HG03196 (cell line): Measurements from ENCODE around the gene FAIM.
A peak's percentile ranks its signal among the peaks of the same experiment; 100 is the strongest.
"Not testable (repeated sequence)": the region's sequence is repeated elsewhere in the genome, so short reads cannot be mapped to it uniquely, and the experiment has no call there.

ENCODE experiments used
- ATAC-seq: cut with Tn5 transposase; IDR thresholded peaks from one replicate; pipeline ENCODE4 v1.9.1; 2021; ENCODE audit not compliant: unreplicated experiment

FAIM gene, protein sequence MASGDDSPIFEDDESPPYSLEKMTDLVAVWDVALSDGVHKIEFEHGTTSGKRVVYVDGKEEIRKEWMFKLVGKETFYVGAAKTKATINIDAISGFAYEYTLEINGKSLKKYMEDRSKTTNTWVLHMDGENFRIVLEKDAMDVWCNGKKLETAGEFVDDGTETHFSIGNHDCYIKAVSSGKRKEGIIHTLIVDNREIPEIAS

DNA sequence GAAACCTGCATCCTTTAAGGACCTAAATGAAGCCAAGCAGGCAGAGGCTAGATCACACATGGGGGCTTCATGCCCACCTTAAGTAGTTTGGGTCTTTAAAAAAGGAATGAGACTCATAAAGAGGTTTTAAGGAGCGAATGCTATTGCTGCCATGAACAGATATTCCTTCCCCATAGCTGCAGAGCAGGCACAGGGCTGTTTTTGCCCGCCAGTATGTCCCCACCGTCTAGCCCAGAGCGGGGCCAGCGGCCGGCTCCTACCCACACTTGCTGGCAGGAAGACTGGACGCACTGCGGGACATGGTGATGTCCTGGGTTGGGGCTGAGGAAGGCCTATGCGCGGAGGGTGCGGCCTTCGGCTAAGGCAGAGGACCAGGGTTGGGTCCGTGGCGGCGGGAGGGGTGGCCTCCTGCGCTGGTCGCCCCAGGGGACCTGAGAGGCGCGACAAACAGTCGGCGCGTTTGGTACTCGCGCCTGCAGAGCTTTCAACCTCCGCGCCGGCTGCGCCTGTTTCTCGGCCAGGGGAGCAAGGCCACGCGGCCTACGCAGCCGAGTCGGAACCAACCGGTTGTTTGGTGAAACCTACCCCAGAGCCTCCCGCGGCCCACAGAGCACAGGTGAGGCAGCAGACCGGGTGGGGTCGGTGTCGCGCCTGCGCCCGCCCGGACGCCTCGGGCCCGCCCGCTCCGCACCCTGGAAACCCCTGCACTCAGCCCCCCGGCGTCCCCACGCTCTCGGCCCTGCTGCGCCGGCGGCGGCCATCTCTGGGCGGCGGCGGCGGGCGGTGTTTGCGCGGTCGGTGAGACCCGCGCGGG lies at the start of gene FAIM:
Gene FAIM (plus strand): TSS at position 450 of the 814 bp plus-strand sequence. CDS start 10,956 bp downstream, outside the sequence.
- peak; percentile 61 for ATAC-seq

- no peak for ATAC-seq
These were observed 49.4 kb upstream of the FAIM start for GRCh38 chr3:138559134-138559533.

- no peak for ATAC-seq
These were observed 48.1 kb upstream of the FAIM start for GRCh38 chr3:138560501-138560900.

GRCh38 chr3:138562902-138563301 lies 45.7 kb upstream of the FAIM start:
- not testable (repeated sequence) for ATAC-seq

- ATAC-seq = not testable (repeated sequence)
These were observed 42.3 kb upstream of the FAIM start for GRCh38 chr3:138566293-138566692.

GRCh38 chr3:138567403-138567802 lies 41.2 kb upstream of the FAIM start:
- no peak for ATAC-seq

DNA sequence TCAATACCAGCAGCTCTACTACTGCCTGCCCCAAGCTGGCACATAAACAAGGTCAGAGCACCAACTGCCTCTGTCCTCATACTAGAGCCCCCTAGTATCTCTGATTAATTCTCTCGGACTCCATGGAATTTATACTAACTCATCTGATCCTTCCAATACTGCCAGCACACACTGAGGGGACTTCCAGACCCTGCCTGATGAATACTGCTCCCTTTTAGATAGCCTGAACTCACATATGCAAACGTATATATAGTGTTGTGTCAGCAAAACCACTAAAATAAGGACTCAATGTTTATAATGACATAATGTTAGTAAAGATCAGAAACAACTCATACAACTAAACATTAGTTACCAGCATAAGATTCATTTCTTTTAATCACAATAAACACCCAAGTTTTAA lies 39.5 kb upstream of the FAIM start:
- no peak for ATAC-seq

GRCh38 chr3:138569624-138570023 lies 38.9 kb upstream of the FAIM start:
- not testable (repeated sequence) for ATAC-seq

- no peak for ATAC-seq
These were observed 35.4 kb upstream of the FAIM start for GRCh38 chr3:138573138-138573537.

DNA sequence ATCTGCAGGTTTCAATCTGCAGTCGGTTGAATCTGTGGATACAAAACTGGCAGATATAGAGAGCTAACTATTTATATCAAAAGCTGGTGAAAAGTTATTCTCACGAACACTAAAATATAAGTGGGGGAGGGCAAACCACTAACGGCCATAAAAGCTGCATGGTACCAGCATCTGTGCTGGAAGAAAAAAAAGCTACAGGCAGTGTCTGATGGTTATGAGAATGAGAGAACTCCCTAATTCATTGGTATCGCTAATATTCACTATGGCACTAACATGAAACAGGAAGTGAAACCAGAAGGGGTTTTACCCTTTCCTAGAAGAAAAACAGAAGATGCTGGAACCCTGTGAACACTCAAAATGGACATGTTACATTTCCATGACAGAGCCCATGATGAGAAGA lies 30.4 kb upstream of the FAIM start:
- peak; percentile 87 for ATAC-seq

GRCh38 chr3:138578961-138579574 lies 29.5 kb upstream of the FAIM start:
- ATAC-seq = no peak

DNA sequence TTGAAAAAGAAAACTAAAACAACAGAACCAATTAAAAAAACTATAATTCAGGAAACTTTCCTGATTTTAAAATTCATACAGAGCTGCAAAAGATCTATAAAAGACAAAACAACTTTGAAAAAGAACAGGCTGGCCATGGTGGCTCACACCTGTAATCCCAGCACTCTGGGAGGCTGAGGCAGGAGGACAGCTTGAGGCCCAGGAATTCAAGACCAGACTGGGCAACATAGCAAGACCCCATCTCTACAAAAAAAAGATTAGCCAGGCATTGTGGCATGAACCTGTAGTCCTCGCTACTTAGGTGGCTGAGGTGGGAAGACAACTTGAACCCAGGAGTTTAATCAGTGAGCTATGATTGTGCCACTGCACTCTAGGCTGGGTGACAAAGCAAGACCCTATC lies 21.2 kb upstream of the FAIM start:
- no peak for ATAC-seq

- no peak for ATAC-seq
These were observed 20.1 kb upstream of the FAIM start for GRCh38 chr3:138588445-138588844.

DNA sequence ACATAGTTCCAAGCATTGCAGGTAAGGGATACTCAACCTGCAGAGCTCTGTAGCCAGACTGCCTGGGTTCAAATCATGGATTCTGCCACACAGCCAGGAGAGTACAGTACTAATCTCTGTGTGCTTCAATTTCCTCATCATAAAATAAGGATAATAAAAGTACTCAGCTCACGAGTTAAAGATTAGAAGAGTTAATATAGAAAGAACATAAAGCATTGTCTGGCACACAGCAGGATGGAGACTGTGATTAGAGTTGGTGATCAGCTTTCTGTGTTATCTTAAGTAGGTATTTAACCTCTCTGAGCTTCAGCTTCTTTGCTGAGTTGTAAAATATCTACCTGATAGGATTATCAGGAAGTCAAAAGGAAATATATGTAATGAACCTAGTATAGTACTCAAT lies 17.2 kb upstream of the FAIM start:
- no peak for ATAC-seq

DNA sequence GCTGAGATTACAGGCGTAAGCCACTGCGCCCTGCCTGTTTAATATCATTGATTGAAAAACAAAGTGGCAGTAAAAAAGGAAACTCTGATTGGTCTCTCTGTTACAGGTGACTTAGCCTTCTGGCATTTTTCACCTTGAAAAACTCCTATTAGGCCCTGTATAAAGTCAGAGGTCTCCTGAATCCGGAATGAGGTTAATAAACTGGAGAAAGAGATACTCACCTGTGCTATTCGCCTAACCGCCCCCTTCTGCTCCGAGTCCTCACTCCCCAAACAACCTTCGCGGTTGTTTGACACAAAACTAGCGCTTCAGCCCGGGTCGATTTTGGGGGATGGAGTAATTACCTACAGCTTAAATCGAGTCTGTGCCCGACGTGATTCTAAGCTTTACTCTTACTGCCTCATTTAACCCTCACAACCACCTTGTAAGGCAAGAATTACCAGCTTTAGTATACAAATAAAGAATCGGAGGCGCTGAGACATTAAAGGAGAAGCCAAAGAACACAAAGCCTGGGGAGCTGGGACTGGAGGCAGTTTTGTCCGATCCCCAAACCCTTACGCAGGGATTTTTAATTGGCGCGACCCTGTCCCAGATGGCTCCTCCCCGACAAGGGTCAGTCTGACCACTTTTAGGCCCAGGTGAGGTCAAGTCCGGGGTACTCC lies 15.0 kb upstream of the FAIM start:
- ATAC-seq = no peak

- ATAC-seq = peak; percentile 87
These were observed 14.2 kb upstream of the FAIM start, which contains the start of gene CEP70 for GRCh38 chr3:138594150-138594934. Gene CEP70, minus strand, starts transcription at chr3:138594260. Its CDS starts 21,333 bp downstream, at chr3:138572927.

DNA sequence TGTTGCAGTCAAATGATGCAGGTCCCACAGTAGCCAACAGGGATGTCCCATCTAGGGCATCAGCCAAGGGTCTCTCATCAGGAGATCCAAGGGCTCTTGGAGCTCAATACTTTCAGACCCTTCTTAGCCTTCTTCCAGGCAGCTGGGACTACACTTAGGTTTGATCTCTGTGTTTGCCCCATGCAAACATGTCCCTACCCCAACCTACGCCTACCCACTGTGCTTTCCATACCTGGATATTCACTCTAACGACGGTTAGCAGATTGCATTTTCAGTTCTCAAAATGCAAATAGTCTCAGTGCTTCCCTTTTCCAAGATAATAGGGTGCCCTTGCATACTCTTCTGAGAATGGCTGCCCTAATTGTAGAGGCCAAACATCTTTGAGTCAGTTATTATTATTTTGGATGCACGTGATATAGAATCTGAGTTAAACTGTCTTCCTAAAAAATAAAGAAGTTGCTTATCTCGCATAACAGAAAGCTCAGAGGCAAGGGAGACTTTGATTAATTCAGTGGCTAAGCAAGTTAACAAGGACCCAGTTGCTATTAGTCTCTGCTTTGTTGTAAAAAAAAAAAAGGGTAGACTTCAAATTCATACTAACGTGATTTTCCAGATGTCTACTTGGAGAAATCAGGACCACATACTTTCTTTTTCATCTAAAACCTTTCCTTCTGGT lies 13.5 kb upstream of the FAIM start:
- ATAC-seq = peak; percentile 2

DNA sequence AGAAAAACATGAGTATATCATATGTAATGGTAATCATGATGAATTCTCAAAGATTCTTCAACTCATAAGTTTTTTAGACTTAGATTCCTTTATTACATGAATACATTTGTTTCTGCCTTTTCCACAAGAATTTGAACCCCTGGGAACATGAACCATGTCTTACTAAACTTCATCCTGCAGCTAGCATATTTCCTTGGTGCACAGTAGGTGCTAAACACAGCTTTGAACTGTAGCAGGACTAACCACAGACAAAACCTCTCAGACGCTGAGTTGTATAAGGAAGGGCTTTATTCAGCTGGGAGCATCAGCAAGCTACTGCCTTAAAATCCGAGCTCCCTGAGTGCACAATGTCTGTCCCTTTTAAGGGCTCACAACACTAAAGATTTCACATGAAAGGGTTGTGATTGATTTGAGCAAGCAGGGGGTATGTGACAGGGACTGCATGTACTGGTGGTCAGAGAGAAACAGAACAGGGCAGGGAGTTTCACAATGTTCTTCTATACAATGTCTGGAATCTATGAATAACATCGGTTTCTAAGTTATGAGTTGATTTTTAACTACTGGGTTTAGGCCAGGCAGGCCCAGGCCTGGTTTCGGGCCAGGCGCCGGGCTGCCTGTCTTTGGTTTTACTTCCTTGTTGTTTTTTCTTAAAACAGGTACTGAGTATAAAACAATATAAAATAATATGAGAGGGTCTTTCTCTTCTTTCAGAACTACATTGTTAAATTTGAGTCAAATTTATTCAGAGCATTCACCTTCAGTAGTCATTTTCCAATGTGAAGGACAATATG lies 11.2 kb upstream of the FAIM start:
- ATAC-seq = not testable (repeated sequence)

- no peak for ATAC-seq
These were observed 10.0 kb upstream of the FAIM start for GRCh38 chr3:138598534-138598933.
